Measurements from ENCODE around the gene ELK4. TPM values are rescaled to one million over a fixed set of nuclear protein-coding genes. Genes with fewer than 3 reads are reported as not detected.

Gene ELK4
- total and polyA plus RNA-seq, 2 of the 8 experiments (the other 6 are each of a cell fraction or from before 2014, with no cell fraction given) = 2.9 to 26.3 TPM

GRCh38 chr1:205642679-205643307 is 11.0 kb upstream of the ELK4 start:
- Histone ChIP-seq H4K8ac (ENCODE audit: extremely low read depth, insufficient read depth, low read length) (no peak overlapping the region), H3K14ac (ENCODE audit: insufficient read length) (no peak overlapping the region), H3K9ac (replicated peaks in 1 of 4; ENCODE audit: extremely low read depth in 1 of 4, low read depth in 3 of 4, low read length in 3 of 4) (no peak overlapping the region), H3K4me1 (replicated peaks in 1 of 4; ENCODE audit: control insufficient read depth in 3 of 4, insufficient read depth in 4 of 4, low read length in 3 of 4) (no peaks in the 10 kb centered on the region), H4K5ac (ENCODE audit: insufficient read length, low read depth, low read length) (no peak overlapping the region), H4K91ac (replicated peaks; ENCODE audit: insufficient read length, low read length) (no peak overlapping the region), H3K79me1 (ENCODE audit: low read depth, low read length) (no peaks in the 10 kb centered on the region), H3K4me3 (ENCODE audit: extremely low read depth in 1 of 4, insufficient read depth in 2 of 4, low read depth in 3 of 4, low read length in 4 of 4) (no peak overlapping the region), H3K27me3 (replicated peaks in 1 of 4; ENCODE audit: control insufficient read depth in 3 of 4, extremely low read depth in 1 of 4, insufficient read depth in 3 of 4, low read length in 3 of 4) (0 out of 7 replicates have a peak, but pooled peaks cover 0 to 2% (median 0%) of the 10 kb centered on the region in 4 experiments), H3K27ac (ENCODE audit: low read depth, low read length) (no peak overlapping the region), H3K4me2 (ENCODE audit: insufficient read depth in 1 of 2, low read depth in 2 of 2, low read length in 2 of 2) (no peak overlapping the region), H2BK12ac (ENCODE audit: low read depth, low read length) (no peak overlapping the region), H3K4ac (replicated peaks; ENCODE audit: insufficient read length, low read depth, low read length) (no peak overlapping the region), H2AK5ac (ENCODE audit: low read depth, low read length) (no peak overlapping the region), H4K20me1 (replicated peaks in 1 of 2; ENCODE audit: control insufficient read depth in 1 of 2, insufficient read depth in 2 of 2, low read length in 2 of 2) (peaks cover 0 to 1% of the 10 kb centered on the region in 2 experiments), H2BK15ac (ENCODE audit: low read length) (no peak overlapping the region), H3K9me3 (ENCODE audit: insufficient read depth in 2 of 2, low read depth in 1 of 2, low read length in 1 of 2) (no peaks in the 10 kb centered on the region), H3K56ac (replicated peaks; ENCODE audit: insufficient read length, low read depth, low read length) (no peak overlapping the region), H2BK120ac (replicated peaks; ENCODE audit: low read depth, low read length) (no peak overlapping the region), H3K23ac (ENCODE audit: insufficient read length) (no peak overlapping the region), H2BK20ac (ENCODE audit: low read length) (no peak overlapping the region), H2AFZ (ENCODE audit: low read length) (no peak overlapping the region), H3K36me3 (ENCODE audit: control insufficient read depth in 2 of 4, insufficient read depth in 4 of 4, low read length in 3 of 4) (no peaks in the 10 kb centered on the region), H3K18ac (ENCODE audit: extremely low read depth, low read length) (no peak overlapping the region), H3K79me2 (ENCODE audit: control insufficient read depth in 1 of 2, insufficient read depth in 2 of 2, low read length in 2 of 2) (no peaks in the 10 kb centered on the region), H3K23me2 (ENCODE audit: low read depth, low read length) (no peaks in the 10 kb centered on the region), H2BK5ac (ENCODE audit: low read depth, low read length) (no peak overlapping the region)
- DNase-seq (ENCODE audit: low read depth in 1 of 2, low spot score in 2 of 2) (no peak), FAIRE-seq (no peak)
- WGBS, 2 experiments (ENCODE audit: extremely low coverage in 1 of 2, insufficient coverage in 1 of 2, insufficient read length in 1 of 2, insufficient replicate concordance in 2 of 2, low coverage in 1 of 2, low lambda C conversion rate in 2 of 2, missing lambda C conversion rate in 1 of 2) = 96% methylated on average over 2 of the region's 2 CpGs; no CpG with 5 or more reads in 1 of the 2 experiments
- ChIA-PET POLR2A (ENCODE audit: partially characterized antibody) (interaction anchor here (0.7 to 4.4 kb wide), 2 partner anchors 11 to 14 kb away, joined by 4 to 20 read pairs; partner anchors contain the start of gene ELK4), CTCF (ENCODE audit: partially characterized antibody) (interaction anchor here (0.8 to 19.2 kb wide), 7 partner anchors 11 to 68 kb away, joined by 3 to 282 read pairs (median 8); partner anchors contain the start of gene ELK4)
- TF ChIP-seq SP4 (IDR thresholded peaks at IDR 0.05; ENCODE audit: low read length) (no peak), CBX5 (IDR thresholded peaks at IDR 0.05; ENCODE audit: low read depth, low read length) (no peak), EP300 (IDR thresholded peaks at IDR 0.05; ENCODE audit: borderline replicate concordance in 1 of 2, low read depth in 2 of 2, low read length in 2 of 2) (no peak), TEAD4 (IDR thresholded peaks at IDR 0.05; ENCODE audit: low read depth, low read length) (no peak), RFX5 (IDR thresholded peaks at IDR 0.05; ENCODE audit: borderline replicate concordance, low read depth, low read length) (no peak), SIRT6 (IDR thresholded peaks at IDR 0.05; ENCODE audit: low read length) (no peak), TBP (IDR thresholded peaks at IDR 0.05; ENCODE audit: low read depth, low read length) (no peak), POU5F1 (IDR thresholded peaks at IDR 0.05; ENCODE audit: low read depth, low read length) (no peak), EZH2 (IDR thresholded peaks at IDR 0.05; ENCODE audit: low read depth, low read length, severe bottlenecking) (no peak), JUND (IDR thresholded peaks at IDR 0.05; ENCODE audit: low read length) (no peak), FOSL1 (IDR thresholded peaks at IDR 0.05; ENCODE audit: insufficient read depth, low read depth, low read length) (no peak), CTBP2 (IDR thresholded peaks at IDR 0.05; ENCODE audit: borderline replicate concordance, insufficient read depth, insufficient read length, low read length) (no peak)
